HEK293T (cell line): ENCODE measurements around the gene CSGALNACT2.

Source experiments
- CTCF ChIA-PET: fragments of 350-600 bp; formaldehyde crosslinking; extraction: SDS; loops from one replicate; lab custom pipeline; 2021; ENCODE audit warnings: antibody characterized with exemption, inconsistent platforms; lab: Yijun Ruan, JAX
- POLR2A ChIA-PET: fragments of 350-600 bp; formaldehyde crosslinking; extraction: SDS; loops from one replicate; lab custom pipeline; 2020; ENCODE audit warnings: antibody characterized with exemption, inconsistent platforms; lab: Yijun Ruan, JAX
- DNase-seq: peaks from one replicate; pipeline ENCODE4 v3.0.0; 2012; ENCODE audit warnings: mixed read lengths; ENCODE audit errors: extremely low spot score
- ARNT ChIP-seq: fragments of 450-650 bp; IDR thresholded peaks from 2 replicates; pipeline ENCODE4 v1.6.1; 2017; ENCODE audit warnings: mild to moderate bottlenecking
- BHLHE40 ChIP-seq: fragments of 450-650 bp; IDR thresholded peaks from 2 replicates; pipeline ENCODE4 v1.6.1; 2016; ENCODE audit warnings: mild to moderate bottlenecking, moderate library complexity, borderline replicate concordance
- CTBP1 ChIP-seq: fragments of 450-650 bp; IDR thresholded peaks from 2 replicates; pipeline ENCODE4 v1.6.1; 2016; ENCODE audit warnings: borderline replicate concordance
- ELF4 ChIP-seq: fragments of 450-650 bp; IDR thresholded peaks from 2 replicates; pipeline ENCODE4 v1.6.1; 2017; ENCODE audit warnings: antibody characterized with exemption
- FOXA1 ChIP-seq: fragments of 450-650 bp; IDR thresholded peaks from 2 replicates; pipeline ENCODE4 v1.6.1; 2016; ENCODE audit warnings: mild to moderate bottlenecking
- FOXK2 ChIP-seq: fragments of 450-650 bp; IDR thresholded peaks from 2 replicates; pipeline ENCODE4 v1.6.1; 2016; ENCODE audit warnings: mild to moderate bottlenecking
- FOXM1 ChIP-seq: fragments of 450-650 bp; IDR thresholded peaks from 2 replicates; pipeline ENCODE4 v1.6.1; 2017; ENCODE audit warnings: mild to moderate bottlenecking, borderline replicate concordance
- HDGF ChIP-seq: fragments of 450-650 bp; IDR thresholded peaks from 2 replicates; pipeline ENCODE4 v1.6.1; 2017; ENCODE audit warnings: antibody characterized with exemption, borderline replicate concordance
- L3MBTL2 ChIP-seq: fragments of 450-650 bp; conservative IDR thresholded peaks from 2 replicates; pipeline ENCODE4 v1.6.1; 2016; ENCODE audit warnings: mild to moderate bottlenecking
- LEF1 ChIP-seq: fragments of 450-650 bp; IDR thresholded peaks from 2 replicates; pipeline ENCODE4 v1.6.1; 2017; ENCODE audit warnings: mild to moderate bottlenecking, borderline replicate concordance
- NFRKB ChIP-seq: fragments of 450-650 bp; IDR thresholded peaks from 2 replicates; pipeline ENCODE4 v1.6.1; 2016; ENCODE audit warnings: mild to moderate bottlenecking, moderate library complexity
- SP1 ChIP-seq: fragments of 450-650 bp; IDR thresholded peaks from 2 replicates; pipeline ENCODE4 v1.6.1; 2017
- SUZ12 ChIP-seq: fragments of 450-650 bp; IDR thresholded peaks from 2 replicates; pipeline ENCODE4 v1.6.1; 2016; ENCODE audit warnings: mild to moderate bottlenecking
- TARDBP ChIP-seq: fragments of 450-650 bp; IDR thresholded peaks from 2 replicates; pipeline ENCODE4 v1.6.1; 2016
- ZNF384 ChIP-seq: fragments of 450-650 bp; IDR thresholded peaks from 2 replicates; pipeline ENCODE4 v1.6.1; 2016
- TF ChIP-seq, protein P1 (sequence below): fragments of 450-650 bp; IDR thresholded peaks from 2 replicates; pipeline ENCODE4 v1.6.1; 2016

Gene CSGALNACT2

GRCh38 chr10:43160921-43161255 is 22.6 kb downstream of the CSGALNACT2 start:
- DNase-seq = no peak
- POLR2A ChIA-PET = no interaction called here
- TF ChIP-seq TARDBP = no peak
- TF ChIP-seq BHLHE40 = no peak
- no peak for TF ChIP-seq ZNF384
- no peak for TF ChIP-seq FOXM1
- no peak for TF ChIP-seq LEF1
- no peak for TF ChIP-seq ARNT
- TF ChIP-seq FOXA1 = no peak
- no peak for TF ChIP-seq NFRKB
- TF ChIP-seq SP1 = no peak
- TF ChIP-seq, protein P1, sequence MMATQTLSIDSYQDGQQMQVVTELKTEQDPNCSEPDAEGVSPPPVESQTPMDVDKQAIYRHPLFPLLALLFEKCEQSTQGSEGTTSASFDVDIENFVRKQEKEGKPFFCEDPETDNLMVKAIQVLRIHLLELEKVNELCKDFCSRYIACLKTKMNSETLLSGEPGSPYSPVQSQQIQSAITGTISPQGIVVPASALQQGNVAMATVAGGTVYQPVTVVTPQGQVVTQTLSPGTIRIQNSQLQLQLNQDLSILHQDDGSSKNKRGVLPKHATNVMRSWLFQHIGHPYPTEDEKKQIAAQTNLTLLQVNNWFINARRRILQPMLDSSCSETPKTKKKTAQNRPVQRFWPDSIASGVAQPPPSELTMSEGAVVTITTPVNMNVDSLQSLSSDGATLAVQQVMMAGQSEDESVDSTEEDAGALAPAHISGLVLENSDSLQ = no peak
- TF ChIP-seq SUZ12 = no peak
- no peak for TF ChIP-seq CTBP1
- no peak for TF ChIP-seq L3MBTL2
- no peak for TF ChIP-seq HDGF
- TF ChIP-seq FOXK2 = no peak
- TF ChIP-seq ELF4 = no peak
- CTCF ChIA-PET = no interaction called here

GRCh38 chr10:43162604-43163003 is 24.4 kb downstream of the CSGALNACT2 start:
- DNase-seq = no peak
- ChIA-PET POLR2A (no interaction called here), CTCF (interaction anchor here (1.2 kb wide), 1 partner anchor 8 kb away, joined by 3 read pairs; no protein-coding TSS in a partner anchor)
- TF ChIP-seq FOXA1 (no peak), NFRKB (no peak), ELF4 (no peak), ARNT (no peak), L3MBTL2 (no peak), SP1 (no peak), BHLHE40 (no peak), LEF1 (no peak), FOXM1 (no peak), HDGF (no peak), SUZ12 (no peak), TARDBP (no peak), FOXK2 (no peak), ZNF384 (no peak), CTBP1 (no peak)
- TF ChIP-seq, protein P1 = no peak

- DNase-seq = no peak
- POLR2A ChIA-PET = no interaction called here
- CTCF ChIA-PET = no interaction called here
- TF ChIP-seq ELF4 (no peak), CTBP1 (no peak), ARNT (no peak), LEF1 (no peak), FOXM1 (no peak), L3MBTL2 (no peak), FOXA1 (no peak), SP1 (no peak), SUZ12 (no peak), HDGF (no peak), NFRKB (no peak)
- TF ChIP-seq, protein P1 = no peak
Measured at GRCh38 chr10:43166207-43166879, 28.1 kb downstream of the CSGALNACT2 start.

- CTCF ChIA-PET = interaction anchor here (0.6 kb wide), 1 partner anchor 187 kb away, joined by 3 read pairs; no protein-coding TSS in a partner anchor
Measured at GRCh38 chr10:43166880-43167497, 28.7 kb downstream of the CSGALNACT2 start.

GRCh38 chr10:43167498-43167889 is 29.2 kb downstream of the CSGALNACT2 start:
- DNase-seq = no peak
- CTCF ChIA-PET = no interaction called here
- POLR2A ChIA-PET = no interaction called here
- TF ChIP-seq ARNT (no peak), SP1 (no peak), FOXA1 (no peak), FOXM1 (no peak), L3MBTL2 (no peak)

More at GRCh38 chr10:43166880-43167497, 28.7 kb downstream of the CSGALNACT2 start:
- POLR2A ChIA-PET = no interaction called here
- no peak for TF ChIP-seq SP1
- no peak for TF ChIP-seq ELF4
- DNase-seq = no peak

DNA sequence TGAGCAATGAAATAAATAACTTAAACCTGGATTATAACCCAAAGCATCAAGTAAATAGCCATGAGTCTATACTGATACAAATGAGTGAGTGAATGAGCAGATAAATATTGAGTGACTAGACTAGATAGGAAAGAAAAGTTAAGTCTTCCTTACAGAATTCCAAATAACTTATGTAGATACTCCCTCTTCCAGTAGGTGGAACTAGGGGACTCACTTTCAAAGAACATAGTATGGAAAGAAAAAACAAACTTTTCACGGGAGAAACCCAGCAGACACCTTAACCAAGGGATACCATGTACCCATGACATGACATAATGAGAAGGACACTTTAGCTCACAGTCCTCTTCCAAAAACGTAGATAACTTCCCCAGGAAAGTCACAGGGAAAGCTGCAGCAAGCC is 32.2 kb downstream of the CSGALNACT2 start:
- ChIA-PET POLR2A (no interaction called here), CTCF (interaction anchor here (1.2 kb wide), 1 partner anchor 9 kb away, joined by 3 read pairs; no protein-coding TSS in a partner anchor)
- DNase-seq = no peak
- TF ChIP-seq SUZ12 = no peak
- no peak for TF ChIP-seq NFRKB
- TF ChIP-seq L3MBTL2 = no peak
- TF ChIP-seq BHLHE40 = no peak
- no peak for TF ChIP-seq FOXK2
- no peak for TF ChIP-seq ARNT
- TF ChIP-seq TARDBP = no peak
- TF ChIP-seq SP1 = no peak
- no peak for TF ChIP-seq FOXM1
- no peak for TF ChIP-seq HDGF
- TF ChIP-seq, protein P1 = no peak
- TF ChIP-seq ELF4 = no peak
- no peak for TF ChIP-seq ZNF384
- no peak for TF ChIP-seq CTBP1
- TF ChIP-seq FOXA1 = no peak
- no peak for TF ChIP-seq LEF1
